Measurements from ENCODE around the gene KLHL17. TPM values are rescaled to one million over a fixed set of nuclear protein-coding genes. Genes with fewer than 3 reads are reported as not detected.

The KLHL17 gene
- polyA plus RNA-seq, 1 experiment = 14.7 TPM

- Histone ChIP-seq H3K27me3 (ENCODE audit: control insufficient read depth, insufficient read depth, low read length) (no peaks in the 10 kb centered on the region), H3K4me3 (ENCODE audit: low read depth, low read length) (no peak overlapping the region), H3K36me3 (ENCODE audit: control insufficient read depth, insufficient read depth, low read length) (no peaks in the 10 kb centered on the region; the same call in 1 of the 2 replicates)
- POLR2A ChIA-PET = no interaction called here
- TF ChIP-seq, protein P1, sequence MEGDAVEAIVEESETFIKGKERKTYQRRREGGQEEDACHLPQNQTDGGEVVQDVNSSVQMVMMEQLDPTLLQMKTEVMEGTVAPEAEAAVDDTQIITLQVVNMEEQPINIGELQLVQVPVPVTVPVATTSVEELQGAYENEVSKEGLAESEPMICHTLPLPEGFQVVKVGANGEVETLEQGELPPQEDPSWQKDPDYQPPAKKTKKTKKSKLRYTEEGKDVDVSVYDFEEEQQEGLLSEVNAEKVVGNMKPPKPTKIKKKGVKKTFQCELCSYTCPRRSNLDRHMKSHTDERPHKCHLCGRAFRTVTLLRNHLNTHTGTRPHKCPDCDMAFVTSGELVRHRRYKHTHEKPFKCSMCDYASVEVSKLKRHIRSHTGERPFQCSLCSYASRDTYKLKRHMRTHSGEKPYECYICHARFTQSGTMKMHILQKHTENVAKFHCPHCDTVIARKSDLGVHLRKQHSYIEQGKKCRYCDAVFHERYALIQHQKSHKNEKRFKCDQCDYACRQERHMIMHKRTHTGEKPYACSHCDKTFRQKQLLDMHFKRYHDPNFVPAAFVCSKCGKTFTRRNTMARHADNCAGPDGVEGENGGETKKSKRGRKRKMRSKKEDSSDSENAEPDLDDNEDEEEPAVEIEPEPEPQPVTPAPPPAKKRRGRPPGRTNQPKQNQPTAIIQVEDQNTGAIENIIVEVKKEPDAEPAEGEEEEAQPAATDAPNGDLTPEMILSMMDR (IDR thresholded peaks at IDR 0.05; ENCODE audit: insufficient read depth, low read depth, low read length) = no peak
- CTCF ChIA-PET = no interaction called here
- DNase-seq (ENCODE audit: low read depth) = no peak
Observed at GRCh38 chr1:935751-936231, 24.6 kb upstream of the KLHL17 start.

DNA sequence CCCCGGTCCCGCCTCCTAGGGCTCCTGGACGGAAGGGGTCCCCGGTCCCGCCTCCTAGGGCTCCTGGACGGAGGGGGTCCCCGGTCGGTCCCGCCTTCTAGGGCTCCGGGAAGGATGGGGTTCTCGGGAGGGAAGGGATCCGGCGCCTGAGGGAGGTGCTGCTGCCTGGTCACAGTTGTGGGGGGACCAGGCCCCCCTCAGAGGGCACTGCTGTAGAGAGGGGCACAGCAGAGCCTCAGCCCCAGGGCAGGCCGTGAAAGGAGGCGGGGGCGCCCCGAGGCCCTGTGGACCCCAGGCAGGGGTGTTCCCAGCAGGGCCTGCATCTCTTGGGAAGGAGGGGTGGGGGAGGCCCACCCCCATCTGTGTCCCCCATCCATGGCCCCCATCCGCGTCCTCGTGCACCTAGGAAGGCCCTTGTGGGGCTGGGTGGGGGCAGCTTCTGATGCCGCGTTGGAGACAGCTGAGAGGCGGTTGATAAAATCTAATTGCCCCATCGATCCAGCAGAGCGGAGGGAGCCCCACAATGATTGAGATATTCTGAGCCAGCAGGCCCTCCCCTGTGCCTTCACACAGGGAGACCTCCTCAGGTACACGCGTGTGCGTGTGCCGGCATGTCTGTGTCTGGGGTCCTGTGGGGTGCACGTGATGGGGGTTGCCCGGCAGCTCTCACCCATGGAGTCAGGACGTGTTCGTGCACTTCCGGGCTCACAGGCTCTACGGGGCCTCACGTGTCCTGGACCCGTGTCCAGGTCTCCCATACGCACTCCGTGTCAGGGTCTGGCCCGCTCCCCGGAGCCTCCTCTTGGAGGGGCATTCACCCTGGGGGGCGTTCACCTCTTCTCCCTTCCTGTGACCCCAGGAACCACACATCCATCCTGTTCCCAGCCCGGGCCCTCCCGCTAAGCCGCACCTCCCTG, 23.8 kb upstream of the KLHL17 start:
- POLR2A ChIA-PET = no interaction called here
- TF ChIP-seq, protein P1 (IDR thresholded peaks at IDR 0.05; ENCODE audit: insufficient read depth, low read depth, low read length) = no peak
- CTCF ChIA-PET = interaction anchor here (0.6 to 2.9 kb wide), 2 partner anchors 32 to 38 kb away, joined by 3 to 28 read pairs; no protein-coding TSS in a partner anchor
- Histone ChIP-seq H3K36me3 (ENCODE audit: control insufficient read depth, insufficient read depth, low read length) (no peaks in the 10 kb centered on the region; the same call in 1 of the 2 replicates), H3K4me3 (ENCODE audit: low read depth, low read length) (no peak overlapping the region), H3K27me3 (ENCODE audit: control insufficient read depth, insufficient read depth, low read length) (no peaks in the 10 kb centered on the region)
- DNase-seq (ENCODE audit: low read depth) = no peak

- CTCF ChIA-PET = interaction anchor here (0.6 to 2.9 kb wide), 8 partner anchors 8 to 65 kb away, joined by 3 to 28 read pairs (median 4); partner anchors contain the start of gene NOC2L
- Histone ChIP-seq H3K4me3 (ENCODE audit: low read depth, low read length) (no peak overlapping the region), H3K27me3 (ENCODE audit: control insufficient read depth, insufficient read depth, low read length) (no peaks in the 10 kb centered on the region), H3K36me3 (ENCODE audit: control insufficient read depth, insufficient read depth, low read length) (no peaks in the 10 kb centered on the region; the same call in 1 of the 2 replicates)
- no peak for DNase-seq (ENCODE audit: low read depth)
- POLR2A ChIA-PET = no interaction called here
- TF ChIP-seq, protein P1 (IDR thresholded peaks at IDR 0.05; ENCODE audit: insufficient read depth, low read depth, low read length) = no peak
Observed at GRCh38 chr1:937521-937920, 22.9 kb upstream of the KLHL17 start.

GRCh38 chr1:938088-938683, 22.2 kb upstream of the KLHL17 start:
- ChIA-PET CTCF (interaction anchor here (0.8 to 2.9 kb wide), 10 partner anchors 8 to 64 kb away, joined by 3 to 28 read pairs (median 4); partner anchors contain the start of gene NOC2L), POLR2A (no interaction called here)
- Histone ChIP-seq H3K4me3 (ENCODE audit: low read depth, low read length) (no peak overlapping the region), H3K36me3 (ENCODE audit: control insufficient read depth, insufficient read depth, low read length) (no peaks in the 10 kb centered on the region; the same call in 1 of the 2 replicates), H3K27me3 (ENCODE audit: control insufficient read depth, insufficient read depth, low read length) (no peaks in the 10 kb centered on the region)
- DNase-seq (ENCODE audit: low read depth) = no peak
- TF ChIP-seq, protein P1 (IDR thresholded peaks at IDR 0.05; ENCODE audit: insufficient read depth, low read depth, low read length) = peak; percentile 70
